IPS-NIHi11 (cell line): ENCODE measurements around the gene PRXL2B.

Experiments
- DNase-seq: peaks from one replicate; pipeline ENCODE4 v3.0.0; 2012; ENCODE audit warnings: mixed read lengths, low spot score

The PRXL2B gene

DNA sequence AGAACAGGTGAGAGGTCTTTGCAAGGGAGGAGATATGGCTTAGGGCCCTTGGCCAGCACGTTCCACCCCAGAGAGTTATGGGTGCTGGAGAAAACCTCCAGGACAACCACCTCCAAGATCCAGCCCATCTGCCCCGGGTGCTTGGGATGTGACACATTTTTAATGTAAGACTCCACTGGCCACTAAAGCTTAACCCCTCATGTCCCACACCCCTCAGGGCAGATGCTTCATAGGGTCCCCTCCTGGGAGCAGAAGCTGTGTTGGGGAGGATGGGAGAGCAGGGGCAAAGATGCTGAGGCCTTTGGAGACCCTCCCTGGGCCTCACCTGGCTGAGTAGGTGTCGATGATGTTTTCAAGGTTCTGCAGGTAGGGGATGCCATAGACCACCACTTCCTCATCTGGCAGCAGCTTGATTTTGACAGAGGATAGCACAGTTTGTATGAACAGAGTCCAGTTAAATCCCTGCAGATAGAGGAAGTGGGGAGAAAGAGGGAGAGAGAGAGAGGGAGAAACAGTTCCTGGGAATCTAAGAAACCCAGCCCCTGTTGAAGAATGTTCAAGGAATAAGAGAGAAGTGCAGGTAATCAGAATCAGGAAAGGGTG lies 11.9 kb downstream of the PRXL2B start:
- DNase-seq, result no peak

DNA sequence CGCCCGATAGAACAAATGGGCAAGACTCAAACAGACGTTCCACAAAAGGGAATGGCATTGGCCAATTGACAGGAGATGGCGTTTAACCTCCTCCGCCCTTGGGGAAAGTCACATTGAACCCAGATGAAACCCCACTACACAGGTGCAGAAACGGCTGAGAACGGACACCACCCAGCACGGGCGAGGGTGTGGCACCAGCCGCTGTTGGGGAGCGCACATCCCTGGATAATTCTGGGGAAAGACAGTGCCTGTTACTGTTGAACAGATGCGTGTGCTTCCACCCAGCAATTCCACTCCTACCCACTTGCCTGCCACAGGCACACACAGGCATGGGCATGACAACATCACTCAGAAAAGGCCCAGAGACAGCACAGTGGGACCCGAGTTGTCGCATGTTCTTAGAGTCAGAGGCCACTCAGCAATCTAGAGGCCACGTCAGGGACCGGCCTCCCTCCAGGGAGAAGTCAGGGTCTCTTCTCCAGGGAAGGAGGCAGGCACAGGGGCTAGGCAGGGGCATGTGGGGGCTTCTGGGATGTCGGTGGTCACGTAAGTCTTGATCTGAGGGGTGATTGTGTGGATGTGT lies 15.2 kb downstream of the PRXL2B start:
- no peak for DNase-seq

DNA sequence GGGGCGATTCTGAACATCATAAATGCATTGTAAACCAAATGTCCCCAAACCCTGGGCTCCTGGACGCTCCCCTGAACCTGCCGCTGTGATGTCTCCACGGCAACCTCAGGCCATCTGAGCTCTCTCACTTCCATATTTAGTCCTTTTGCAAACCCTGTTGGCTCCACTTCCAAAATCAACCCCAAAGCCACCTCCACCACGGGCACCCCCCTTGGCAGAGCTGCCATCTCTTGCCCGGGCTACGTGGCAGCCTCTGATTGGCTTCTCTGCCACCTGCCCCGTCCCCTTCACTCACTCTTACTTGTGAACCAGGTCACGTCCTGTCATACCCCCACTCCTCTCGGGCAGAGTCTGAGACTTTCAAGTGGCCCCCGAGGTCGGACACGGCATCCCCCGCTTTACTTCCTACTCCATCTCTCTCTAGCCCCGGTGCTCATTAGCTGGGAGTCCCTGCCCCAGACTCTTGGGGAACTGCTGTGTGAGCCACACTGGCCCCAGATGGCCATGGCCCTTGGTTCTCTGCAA lies 15.8 kb downstream of the PRXL2B start:
- no peak for DNase-seq

DNA sequence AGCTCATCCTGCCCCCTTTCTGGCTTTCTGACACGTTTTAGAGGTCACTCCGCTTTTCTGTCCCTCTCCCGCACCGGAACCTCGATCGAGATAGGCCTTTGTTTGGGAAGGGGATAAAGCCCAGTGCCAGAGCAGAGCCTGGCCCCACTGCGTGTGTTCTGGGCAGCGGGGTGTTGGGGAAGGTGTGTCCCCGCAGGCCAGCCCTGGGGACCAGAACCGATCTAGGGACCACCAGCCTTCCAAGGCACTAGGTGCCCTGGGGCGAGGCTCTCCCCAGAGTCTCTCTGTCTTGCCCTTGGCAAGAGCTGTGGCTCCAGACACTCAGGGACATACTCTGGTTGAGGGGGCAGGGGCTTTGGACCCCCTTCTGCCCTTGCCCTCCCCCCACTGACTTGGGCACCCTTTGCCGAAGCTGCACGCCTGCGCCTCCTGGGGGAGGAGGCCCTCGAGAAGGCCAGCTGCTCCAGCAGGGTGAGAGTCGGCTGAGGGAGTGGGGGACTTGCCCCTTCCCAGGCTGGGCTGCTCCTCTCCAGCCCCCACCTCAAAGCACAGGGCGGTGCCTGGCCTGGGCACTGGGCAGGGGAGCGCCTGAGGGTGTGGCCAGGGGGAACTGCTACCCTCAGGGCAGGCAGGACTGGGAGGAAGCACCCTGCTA lies 16.4 kb downstream of the PRXL2B start:
- no peak for DNase-seq

DNA sequence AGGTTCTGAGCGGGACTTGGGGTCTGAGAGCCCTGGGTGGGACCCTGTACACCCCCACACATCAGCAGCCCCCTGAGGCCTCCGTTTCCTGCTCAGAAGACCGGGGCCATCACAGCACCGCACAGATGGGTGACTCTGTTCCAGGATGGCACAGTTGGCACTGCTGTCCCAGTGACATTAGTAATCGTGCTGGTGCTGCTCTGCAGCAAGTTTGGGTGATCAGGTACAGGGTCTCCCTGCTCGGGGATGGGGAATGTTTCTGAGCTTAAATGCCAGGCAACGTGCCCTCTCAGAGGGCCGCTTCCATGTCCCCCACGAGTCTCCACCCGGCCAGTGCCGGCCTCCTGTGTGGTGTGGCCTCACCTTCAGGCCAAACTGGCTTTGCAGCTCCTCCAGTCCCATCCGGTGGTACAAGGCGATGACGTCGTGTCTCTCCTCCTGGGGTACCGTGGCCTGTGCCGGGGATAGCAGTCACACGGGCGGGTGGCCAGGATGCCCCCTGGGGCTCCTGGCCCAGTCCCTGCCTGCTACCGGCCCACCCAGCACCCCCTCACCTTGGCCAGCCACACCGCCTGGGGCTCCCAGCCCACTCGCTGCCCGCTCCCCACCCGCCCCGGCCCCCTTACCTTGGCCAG lies 17.1 kb downstream of the PRXL2B start:
- no peak for DNase-seq

DNA sequence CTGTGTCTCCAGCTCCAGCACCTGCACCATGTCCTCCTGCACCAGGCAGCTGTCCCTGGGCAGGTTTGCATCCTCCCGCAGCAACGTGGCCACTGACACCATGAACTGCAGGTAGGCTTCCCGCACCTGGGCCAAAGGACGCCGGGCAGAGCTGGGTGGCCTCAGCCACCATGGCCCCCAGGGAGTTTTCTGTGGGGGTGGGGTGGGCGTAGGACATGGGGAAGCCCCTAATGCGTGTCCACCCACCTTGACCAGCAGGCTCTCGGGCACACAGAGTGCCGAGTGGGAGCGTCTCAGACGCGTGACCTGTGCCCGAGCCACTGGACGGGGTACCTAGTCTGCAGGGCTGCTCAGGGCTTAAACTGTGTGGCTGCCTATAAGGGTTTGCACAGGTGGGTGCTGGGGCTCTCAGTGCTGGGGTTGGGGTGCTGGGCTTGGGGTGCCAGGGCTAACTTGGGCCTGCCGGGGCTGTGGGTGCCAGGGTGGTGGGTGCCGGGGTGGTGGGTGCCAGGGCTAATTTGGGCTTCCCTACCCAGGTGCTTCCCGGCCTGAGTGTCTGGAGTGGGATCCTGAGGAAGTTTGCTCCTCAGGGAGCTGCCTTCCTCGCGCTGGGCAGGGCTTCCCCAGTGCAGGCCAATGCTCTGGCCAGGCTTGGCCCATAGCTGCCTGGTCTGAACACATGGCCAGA lies 17.7 kb downstream of the PRXL2B start:
- no peak for DNase-seq

DNA sequence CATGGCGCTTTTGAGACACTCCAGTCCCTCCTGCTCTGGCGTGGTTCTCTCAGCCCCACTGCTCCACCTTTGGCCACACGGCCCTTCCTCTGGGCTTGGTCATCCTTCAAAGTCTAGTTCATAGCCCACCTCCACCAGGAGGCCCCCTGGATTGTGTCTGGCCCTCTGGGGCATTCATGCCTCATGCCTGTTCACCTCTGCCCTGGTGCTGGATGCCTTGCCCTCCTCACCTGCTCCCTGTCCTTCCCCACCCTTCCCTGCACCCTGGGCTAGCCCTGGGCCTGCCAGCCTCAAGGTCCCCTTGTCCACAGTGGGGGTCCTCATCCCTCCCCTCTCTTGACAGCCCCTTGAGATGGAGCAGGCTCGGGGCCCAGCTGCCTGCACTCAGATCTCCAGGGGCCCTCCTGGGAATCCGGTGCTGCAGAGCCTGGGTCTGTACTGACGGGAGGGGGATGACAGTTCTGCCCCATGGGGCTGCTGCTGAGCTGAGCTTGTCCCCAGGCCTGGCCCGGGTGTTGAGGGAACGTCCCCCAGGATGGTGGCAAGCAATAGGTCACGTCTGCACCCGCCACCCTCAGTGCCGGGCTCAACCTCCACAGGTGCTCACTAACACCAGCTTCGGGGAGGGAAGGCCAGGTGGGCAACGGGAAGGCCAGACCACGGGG lies 18.4 kb downstream of the PRXL2B start:
- DNase-seq, result no peak

DNA sequence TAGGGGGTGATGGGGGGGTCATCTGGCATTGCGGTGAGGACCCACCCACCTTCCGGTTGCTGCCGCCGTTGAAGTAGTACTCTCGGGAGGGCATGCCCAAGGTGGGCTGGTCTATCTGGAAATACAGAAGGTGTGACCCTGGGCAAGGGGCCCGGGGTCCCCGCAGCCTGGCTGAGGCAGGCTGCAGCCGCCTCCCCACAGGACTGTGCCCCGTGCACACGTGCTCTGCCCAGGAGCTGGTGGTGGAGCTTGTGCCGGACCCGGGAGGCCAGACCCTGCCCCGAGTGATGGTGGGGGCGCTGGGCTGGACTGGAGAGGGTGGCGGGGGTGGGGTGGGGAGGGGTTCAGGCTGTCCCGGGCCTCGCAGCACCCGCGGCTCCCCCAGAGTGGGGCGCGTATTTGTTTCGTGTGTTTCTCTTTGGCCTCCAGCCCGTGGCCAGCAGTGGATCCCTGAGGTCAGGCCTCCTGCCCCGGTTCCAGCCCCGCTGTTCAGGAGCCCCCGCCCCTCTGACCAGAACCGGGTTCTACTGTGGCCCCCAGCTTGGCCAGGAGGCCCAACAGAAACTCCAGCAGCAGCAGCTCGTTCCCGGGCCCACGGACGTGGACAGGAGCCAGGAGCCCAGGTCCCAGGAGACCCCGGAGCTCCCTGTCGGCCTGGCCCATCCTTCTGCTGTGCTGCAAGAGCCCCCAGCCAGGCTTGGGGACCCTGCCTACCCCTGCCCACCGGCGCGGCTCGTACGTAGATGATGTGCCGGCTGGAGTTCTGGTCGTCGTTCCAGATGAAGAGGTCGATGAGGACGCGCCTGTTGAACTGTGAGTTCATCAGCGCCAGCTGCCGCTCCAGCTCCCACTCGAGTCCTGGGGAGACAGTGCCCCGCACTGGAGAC lies 19.2 kb downstream of the PRXL2B start:
- DNase-seq, result peak; percentile 9

DNA sequence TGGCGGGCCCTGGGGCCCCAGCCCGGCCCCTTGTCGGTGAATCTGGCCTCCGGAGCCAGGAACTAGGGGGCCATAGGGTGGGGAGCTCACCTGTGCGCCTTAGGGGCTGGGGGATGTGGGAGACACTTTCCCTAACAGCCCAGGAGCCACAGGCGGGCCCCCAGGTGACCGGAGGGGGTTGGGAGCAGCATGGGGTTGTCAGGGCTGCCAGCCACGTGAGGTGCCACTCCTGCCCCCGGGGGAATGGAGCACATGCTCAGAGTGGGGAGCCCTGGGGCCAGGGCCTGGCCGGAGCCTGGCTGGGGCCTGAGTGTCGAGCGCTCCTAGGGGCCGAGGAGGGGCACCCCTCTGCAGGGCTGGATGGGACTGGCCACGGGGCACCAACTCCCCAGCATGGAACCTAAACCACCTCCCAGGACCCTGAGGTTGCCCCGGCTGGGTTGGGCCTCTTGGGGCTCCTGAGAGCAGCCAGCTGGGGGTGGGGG lies 19.9 kb downstream of the PRXL2B start:
- DNase-seq, result peak; percentile 3

DNA sequence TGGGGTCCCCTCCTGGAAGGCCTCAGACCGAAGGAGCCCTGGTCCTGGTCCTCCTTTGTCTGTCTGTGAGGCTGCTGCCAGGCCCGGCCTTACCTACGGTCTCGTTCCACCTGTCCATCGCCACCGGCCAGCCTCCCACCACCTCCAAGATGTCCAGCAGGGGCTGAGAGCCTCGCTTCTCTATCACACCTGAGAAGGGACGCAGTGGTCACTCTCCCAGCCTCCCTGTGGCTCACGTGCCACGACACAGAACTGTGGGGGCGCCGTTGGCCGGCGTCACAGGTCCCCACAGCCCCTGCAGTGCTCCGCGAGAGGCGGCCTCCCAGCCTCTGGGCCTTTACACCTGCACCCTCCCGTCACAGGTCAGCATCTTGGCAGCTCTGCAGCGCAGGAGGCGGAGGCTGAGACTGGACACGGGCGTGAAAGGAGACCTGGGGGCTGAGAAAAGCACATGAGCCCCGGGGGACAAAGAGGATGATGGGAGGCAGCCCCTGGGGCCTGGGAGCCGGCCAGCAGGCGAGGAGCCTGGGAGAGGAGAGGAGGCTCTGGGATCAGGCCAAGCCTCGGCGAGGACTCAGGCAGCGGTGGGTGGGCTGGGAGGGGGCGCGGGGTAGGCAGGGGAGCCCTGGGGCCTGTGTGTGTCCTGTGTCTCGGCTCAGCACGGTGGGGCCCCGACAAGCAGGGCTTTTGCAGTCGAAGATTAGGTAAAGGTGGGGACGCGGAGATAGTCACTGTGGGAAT lies 20.5 kb downstream of the PRXL2B start:
- peak; percentile 3 for DNase-seq

DNA sequence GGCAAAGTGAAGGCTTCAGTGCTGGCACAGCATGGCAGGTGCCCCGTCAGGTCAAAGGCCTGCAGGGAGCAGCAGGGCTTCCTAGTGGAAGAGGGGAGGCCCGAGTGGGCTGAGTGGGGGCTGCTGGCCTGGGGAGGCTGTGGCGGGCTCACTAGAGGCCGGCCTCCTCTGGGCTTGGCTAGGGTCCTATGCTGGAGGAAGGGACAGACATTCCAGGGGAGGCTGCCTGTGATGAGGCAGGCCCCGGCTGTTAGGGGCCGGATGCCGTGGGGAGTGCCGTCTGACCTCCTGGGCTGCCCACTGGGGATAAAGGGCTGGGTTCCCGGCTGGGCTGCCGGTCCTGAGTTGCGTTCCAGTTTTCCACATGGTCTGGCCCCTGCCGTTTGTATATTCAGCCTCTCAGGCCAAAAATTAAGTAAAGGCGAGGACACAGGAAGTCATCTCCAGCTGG lies 21.1 kb downstream of the PRXL2B start:
- peak; percentile 4 for DNase-seq

DNA sequence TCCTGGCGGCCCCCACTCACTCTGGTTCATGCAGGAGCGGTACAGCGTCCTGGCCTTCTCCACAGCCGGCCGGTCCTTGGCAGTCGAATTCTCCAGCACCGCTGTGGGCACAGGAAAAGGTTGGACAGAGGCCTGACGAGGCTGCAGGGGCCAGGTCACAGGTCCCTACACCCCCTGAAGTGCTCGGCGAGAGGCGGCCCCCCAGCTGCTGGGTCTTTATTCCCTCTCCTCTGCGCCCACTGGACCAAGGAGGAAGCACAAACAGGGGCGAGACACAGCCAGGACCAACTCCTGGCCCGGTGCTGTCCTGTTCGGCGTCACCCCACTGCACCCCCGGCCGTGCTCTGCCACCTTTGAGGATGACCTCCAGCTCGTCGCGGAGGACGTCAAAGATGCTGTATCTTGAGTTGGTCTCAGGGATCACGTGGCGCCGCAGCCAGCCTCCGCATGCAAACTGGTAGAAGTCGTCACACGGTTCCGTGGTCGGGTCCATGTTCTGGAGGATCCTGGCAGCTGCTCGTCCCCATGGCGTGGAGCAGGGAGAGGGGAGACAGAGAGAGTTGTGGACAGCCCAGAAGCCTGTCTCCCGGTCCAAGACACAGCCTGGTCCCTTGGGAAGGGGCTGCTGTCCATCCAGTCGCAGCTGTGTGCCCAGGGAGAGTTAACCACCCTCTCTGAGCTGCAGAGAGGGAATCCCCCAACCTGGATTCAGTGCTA lies 22.9 kb downstream of the PRXL2B start:
- peak; percentile 9 for DNase-seq

DNA sequence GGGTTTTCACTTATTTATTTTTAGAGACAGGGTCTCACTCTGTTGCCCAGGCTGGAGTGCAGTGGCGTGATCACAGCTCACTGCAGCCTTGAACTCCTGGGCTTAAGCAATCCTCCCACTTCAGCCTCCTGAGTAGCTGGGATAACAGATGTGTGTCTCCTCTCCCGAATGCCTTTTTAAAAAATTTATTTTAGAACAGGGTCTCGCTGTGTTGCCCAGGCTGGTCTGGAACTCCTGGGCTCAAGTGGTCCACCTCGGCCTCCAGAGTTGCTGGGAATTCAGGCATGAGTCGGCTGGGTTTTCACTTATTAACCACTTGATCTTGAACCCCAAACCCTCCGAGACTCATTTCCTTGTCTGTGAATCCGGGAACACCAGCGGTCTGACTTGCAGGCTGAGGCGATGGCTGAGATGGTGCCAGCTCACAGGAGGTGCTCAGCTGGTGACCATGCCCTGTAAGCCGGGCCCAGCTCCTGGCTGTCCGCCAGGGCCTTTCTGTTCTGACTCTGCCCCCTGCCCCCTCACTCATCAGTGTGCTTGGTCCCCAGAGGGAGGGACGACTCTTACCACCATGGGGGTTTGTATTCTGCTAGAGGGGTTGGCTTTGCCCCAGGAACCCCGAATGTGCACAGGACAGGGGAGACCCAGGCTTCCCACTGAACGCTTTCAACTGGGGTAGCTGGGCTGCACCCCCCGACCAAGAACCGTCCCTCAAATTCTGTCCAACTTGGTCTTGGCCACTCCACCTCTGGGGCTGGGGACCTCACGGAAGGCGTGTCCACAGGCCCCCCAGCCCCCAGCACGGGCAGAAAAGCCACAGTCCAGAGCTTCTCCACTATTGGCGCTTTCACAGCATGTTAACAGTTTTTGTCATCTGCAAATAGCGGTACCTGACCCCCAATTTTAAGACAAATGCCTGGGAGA lies 23.7 kb downstream of the PRXL2B start:
- DNase-seq, result no peak

DNA sequence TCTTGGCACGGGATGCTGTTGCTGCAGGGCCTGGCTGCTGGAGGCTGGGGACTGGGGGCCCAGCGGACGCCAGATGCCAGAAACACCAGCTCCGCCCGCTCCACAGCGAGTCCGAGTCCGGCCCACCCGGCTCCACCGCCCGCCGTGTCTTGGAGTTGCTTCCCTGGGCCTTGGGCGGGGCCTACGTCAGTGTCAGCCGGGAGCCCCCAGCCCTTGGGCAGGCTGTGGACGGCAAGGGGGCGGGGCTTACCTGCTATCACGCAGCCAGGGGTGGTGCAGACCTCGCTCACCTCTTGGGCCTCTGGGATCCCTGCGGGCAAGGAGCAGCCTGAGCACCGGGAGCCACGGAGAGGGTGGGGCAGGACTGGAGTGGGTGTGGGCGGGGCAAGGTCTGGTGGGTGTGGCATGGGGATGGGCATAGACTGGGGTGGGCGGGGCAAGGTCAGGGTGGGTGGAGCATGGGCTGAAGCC lies 24.5 kb downstream of the PRXL2B start:
- peak; percentile 83 for DNase-seq

DNA sequence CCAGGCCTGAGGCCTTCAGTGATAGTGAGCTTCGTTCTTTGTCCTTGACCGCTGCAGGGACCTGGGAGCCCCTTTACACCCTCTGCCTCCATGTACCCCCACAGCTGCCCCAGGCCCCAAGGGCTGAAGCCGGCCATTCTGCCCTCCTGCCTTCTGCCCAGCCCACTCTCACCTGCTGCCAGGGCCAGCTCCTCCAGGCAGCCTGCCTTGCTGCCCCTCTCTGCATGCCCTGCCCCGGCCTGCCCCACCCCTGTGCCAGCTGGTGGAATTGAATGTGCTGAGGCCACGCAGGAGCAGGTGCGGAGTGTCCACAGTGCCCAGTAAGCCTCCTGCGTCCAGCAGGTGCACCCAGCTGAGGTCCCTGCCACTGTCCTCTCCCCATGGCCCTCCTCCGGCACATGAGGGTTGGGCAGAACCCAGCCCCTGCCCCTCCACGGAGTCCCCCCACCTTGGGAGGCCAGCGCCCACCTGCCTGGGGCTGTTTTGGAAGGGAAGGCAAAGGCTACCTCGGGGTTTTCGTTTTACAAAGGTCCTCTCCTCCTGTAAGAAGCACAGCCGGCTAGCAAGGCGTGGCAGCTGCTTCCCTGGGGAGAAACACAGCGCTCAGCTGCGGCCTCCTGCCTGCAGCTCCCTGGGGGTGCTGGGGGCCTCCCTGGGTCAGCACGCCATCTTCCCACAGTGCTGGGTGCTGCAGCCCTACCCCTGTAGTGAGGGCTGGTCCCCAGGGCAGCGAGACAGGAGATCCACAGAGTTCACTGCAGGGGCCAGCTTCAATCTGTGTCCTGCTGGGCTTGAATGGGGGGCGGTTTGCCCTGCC lies 25.3 kb downstream of the PRXL2B start:
- DNase-seq, result no peak

DNA sequence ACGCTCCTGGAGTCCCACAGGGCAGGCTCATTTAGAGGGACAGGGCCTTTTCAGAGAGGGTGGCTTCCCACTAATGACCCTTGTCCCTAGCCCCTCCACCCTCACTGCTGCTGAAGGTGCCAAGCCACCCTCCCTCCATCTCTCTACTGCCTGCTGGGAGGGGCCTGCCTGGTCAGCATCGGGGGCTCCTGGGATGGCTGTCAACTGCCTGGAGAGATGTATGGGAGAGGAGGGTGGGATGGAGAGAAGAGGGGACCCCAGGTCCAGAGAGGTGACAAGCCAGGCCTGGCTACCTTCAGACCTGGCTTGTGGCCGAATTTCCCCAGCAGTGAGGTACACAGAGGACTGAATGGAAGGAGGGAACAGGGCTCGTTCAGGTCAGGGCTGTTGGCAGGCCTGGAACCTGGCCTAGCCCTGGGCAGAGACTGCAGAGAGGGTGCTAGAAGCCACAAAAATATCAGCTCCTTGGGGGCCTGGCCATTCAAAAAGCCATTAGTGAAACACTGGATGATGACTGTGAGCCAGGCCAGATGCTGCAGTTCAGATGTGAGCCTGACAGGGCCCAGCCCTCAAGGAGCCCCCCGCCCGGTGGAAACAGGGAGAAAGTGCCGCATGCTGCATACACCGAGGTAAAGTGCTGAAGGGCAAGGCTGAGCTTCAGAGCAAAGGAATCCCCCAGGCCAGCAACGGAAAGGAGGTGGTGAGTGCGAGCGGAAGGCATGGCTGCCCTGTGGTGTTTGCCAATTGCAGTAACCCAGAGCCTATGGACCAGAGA lies 26.2 kb downstream of the PRXL2B start:
- no peak for DNase-seq
